GM21619 (cell line): Measurements from ENCODE around the gene SLC25A27.

Experiments
- ATAC-seq: cut with Tn5 transposase; IDR thresholded peaks from one replicate; pipeline ENCODE4 v1.9.1; 2021; ENCODE audit not compliant: unreplicated experiment

SLC25A27 gene

DNA sequence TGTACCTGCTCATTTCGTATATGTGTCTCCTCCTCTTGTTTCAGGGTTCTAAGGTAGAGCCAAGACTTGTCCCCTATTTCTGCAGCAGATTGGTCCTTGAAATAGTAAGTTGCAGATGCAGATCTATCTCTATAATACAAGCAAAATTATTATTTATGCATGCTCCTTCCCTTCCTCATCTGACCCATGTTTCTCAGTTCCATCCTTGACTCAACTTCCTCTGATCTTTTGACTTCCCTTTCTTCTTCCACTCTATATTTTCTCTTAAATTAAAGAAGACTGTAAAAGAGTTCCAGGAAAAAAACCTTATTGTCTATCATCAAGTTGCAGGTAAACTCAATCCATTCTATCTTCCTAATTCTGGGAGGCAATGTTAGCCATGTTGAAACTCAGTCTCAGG, 58.7 kb downstream of the SLC25A27 start:
- ATAC-seq = no peak

DNA sequence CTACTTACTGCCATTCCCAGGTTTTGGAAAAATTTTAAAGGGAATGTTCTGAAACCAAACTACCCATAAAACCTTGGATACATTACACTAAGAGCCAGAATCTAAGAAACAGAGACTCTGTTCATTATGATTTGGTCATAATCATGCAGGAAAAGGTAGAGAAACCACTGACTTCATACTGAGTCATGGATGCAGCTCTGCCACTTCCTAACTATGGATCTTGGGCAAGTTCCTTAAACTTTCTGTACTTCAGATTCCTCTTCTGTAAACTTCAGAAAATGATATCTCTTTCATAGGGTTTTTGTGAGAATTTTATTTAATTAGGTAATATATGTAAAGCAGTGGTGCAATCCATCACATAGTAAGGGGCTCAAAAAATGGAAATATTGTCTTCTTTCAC, 62.4 kb downstream of the SLC25A27 start:
- no peak for ATAC-seq

DNA sequence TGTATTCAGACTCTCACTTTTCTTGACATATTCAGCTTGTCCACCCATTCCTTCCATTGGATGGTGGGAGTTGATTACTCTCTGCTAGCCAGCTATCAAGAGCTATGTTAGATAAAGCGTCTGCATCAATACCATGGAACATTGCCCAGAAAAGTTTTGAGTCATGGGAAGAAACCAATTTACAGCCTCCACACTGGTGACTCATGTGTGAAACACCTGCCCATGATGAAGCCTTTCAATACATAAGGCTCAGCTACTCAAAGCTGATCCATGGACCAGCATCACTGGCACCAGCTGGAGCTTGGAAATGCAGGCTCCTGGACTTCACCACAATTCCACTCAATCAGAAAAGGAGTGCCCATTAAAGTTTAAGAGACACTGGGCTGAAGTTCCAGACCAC, 66.3 kb downstream of the SLC25A27 start:
- ATAC-seq = no peak

DNA sequence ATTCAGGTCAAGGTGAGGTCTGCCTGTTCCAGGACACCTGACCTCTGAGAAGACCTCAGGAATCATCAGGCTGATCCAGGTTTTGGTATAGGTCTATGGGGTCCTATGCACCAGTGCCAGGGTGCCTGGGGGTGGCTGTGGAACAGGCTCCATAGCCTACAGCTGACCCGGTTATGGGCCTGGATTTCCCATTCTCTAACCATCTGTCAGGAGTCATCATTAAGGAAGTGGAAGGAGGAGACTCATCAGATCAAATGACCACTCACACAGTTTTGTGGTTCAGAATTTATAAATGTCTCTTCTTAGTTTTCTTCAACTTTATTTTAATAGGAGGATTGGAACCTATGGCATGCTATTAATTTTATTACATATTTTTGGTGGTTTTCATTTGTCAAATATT, 67.6 kb downstream of the SLC25A27 start:
- no peak for ATAC-seq
